Activated naive CD8-positive, alpha-beta T cell treated with anti-CD3 and anti-CD28 coated beads, Interleukin-2, amount 50 U/mL, for 16 hours (primary cell): ENCODE results near the gene MAPKAP1.
"Not testable (repeated sequence)": the region's sequence is repeated elsewhere in the genome, so short reads cannot be mapped to it uniquely, and the experiment has no call there.

Source experiments
- DNase-seq: peaks from one replicate; pipeline ENCODE4 v3.0.0-alpha.2; 2020; ENCODE audit warnings: low read depth, low spot score

MAPKAP1 gene

GRCh38 chr9:125604196-125604595, 102.8 kb downstream of the MAPKAP1 start:
- no peak for DNase-seq

GRCh38 chr9:125603478-125604021, 103.5 kb downstream of the MAPKAP1 start:
- no peak for DNase-seq

GRCh38 chr9:125601961-125602360, 105.0 kb downstream of the MAPKAP1 start:
- DNase-seq = no peak

GRCh38 chr9:125600194-125600593, 106.8 kb downstream of the MAPKAP1 start:
- DNase-seq = no peak

- DNase-seq = no peak
Observed at GRCh38 chr9:125594223-125594610, 112.8 kb downstream of the MAPKAP1 start.

- DNase-seq = no peak
Observed at GRCh38 chr9:125593581-125594222, 113.3 kb downstream of the MAPKAP1 start.

- DNase-seq = no peak
Observed at GRCh38 chr9:125591888-125592287, 115.1 kb downstream of the MAPKAP1 start.

GRCh38 chr9:125591245-125591644, 115.8 kb downstream of the MAPKAP1 start:
- DNase-seq = no peak

GRCh38 chr9:125589287-125589686, 117.7 kb downstream of the MAPKAP1 start:
- no peak for DNase-seq

- no peak for DNase-seq
Observed at GRCh38 chr9:125587819-125588460, 119.1 kb downstream of the MAPKAP1 start.

- no peak for DNase-seq
Observed at GRCh38 chr9:125586172-125586511, 120.9 kb downstream of the MAPKAP1 start.

- no peak for DNase-seq
Observed at GRCh38 chr9:125585503-125586171, 121.4 kb downstream of the MAPKAP1 start.

- no peak for DNase-seq
Observed at GRCh38 chr9:125580701-125581286, 126.2 kb downstream of the MAPKAP1 start.

- DNase-seq = no peak
Observed at GRCh38 chr9:125579030-125579932, 127.7 kb downstream of the MAPKAP1 start.

GRCh38 chr9:125574126-125574877, 132.7 kb downstream of the MAPKAP1 start:
- no peak for DNase-seq

- not testable (repeated sequence) for DNase-seq
Observed at GRCh38 chr9:125572461-125572860, 134.5 kb downstream of the MAPKAP1 start.

GRCh38 chr9:125571824-125572223, 135.2 kb downstream of the MAPKAP1 start:
- not testable (repeated sequence) for DNase-seq

GRCh38 chr9:125570246-125570645, 136.8 kb downstream of the MAPKAP1 start:
- DNase-seq = no peak

- DNase-seq = no peak
Observed at GRCh38 chr9:125568621-125569020, 138.4 kb downstream of the MAPKAP1 start.

GRCh38 chr9:125566051-125566450, 141.0 kb downstream of the MAPKAP1 start:
- not testable (repeated sequence) for DNase-seq

GRCh38 chr9:125565126-125565525, 141.9 kb downstream of the MAPKAP1 start:
- no peak for DNase-seq
